Neutrophil (primary cell): ENCODE measurements around the gene FASTKD1.
"Not testable (repeated sequence)": the region's sequence is repeated elsewhere in the genome, so short reads cannot be mapped to it uniquely, and the experiment has no call there.

Source experiments
- H3K27ac ChIP-seq: fragments of 200-600 bp; sonication (generic); 2 replicates; pipeline ENCODE4 v1.5.1; 2016; ENCODE audit warnings: mild to moderate bottlenecking, moderate library complexity
- H3K27me3 ChIP-seq: fragments of 200-600 bp; sonication (generic); 2 replicates; pipeline ENCODE4 v1.6.0; 2016; ENCODE audit warnings: mild to moderate bottlenecking
- H3K36me3 ChIP-seq: fragments of 200-600 bp; sonication (generic); 2 replicates; pipeline ENCODE4 v1.5.1; 2017
- H3K4me1 ChIP-seq, 2 experiments: fragments of 200-600 bp in 1 of 2; sonication (generic) in 1 of 2; 1 replicate in 1 of 2; 2 replicates in 1 of 2; pipeline versions ENCODE4 v1.5.1 to v1.6.1; 2013 to 2016; ENCODE audit warnings: low read depth in 1 of 2, low read length in 1 of 2, mild to moderate bottlenecking in 1 of 2, moderate library complexity in 1 of 2; ENCODE audit not compliant: control insufficient read depth in 1 of 2, insufficient read depth in 1 of 2
- H3K4me3 ChIP-seq, 2 experiments: fragments of 200-600 bp in 1 of 2; sonication (generic) in 1 of 2; 1 replicate in 1 of 2; 2 replicates in 1 of 2; pipeline ENCODE4 v1.5.1; 2013 to 2016; ENCODE audit warnings: low read depth in 1 of 2, low read length in 1 of 2, mild to moderate bottlenecking in 1 of 2, moderate library complexity in 1 of 2
- H3K9me3 ChIP-seq: fragments of 200-600 bp; sonication (generic); 2 replicates; pipeline ENCODE4 v1.5.1; 2016
- CTCF ChIP-seq: fragments of 200-600 bp; sonication (generic); IDR thresholded peaks from 2 replicates; pipeline ENCODE4 v1.5.1; 2016; ENCODE audit warnings: antibody characterized with exemption

Gene FASTKD1

GRCh38 chr2:169520896-169521295 is 52.8 kb downstream of the FASTKD1 start:
- Histone ChIP-seq H3K4me3 (no peak overlapping the region), H3K27me3 (no peaks in the 10 kb centered on the region), H3K36me3 (no peaks in the 10 kb centered on the region), H3K9me3 (no peaks in the 10 kb centered on the region), H3K27ac (no peak overlapping the region), H3K4me1 (no peaks in the 10 kb centered on the region)
- TF ChIP-seq CTCF, result no peak

GRCh38 chr2:169516488-169516995 is 57.1 kb downstream of the FASTKD1 start:
- H3K27me3 ChIP-seq, H3K9me3 ChIP-seq: not testable (repeated sequence)

GRCh38 chr2:169514758-169515157 is 58.9 kb downstream of the FASTKD1 start:
- not testable (repeated sequence) for H3K4me1 ChIP-seq, H3K9me3 ChIP-seq, H3K27me3 ChIP-seq, H3K4me3 ChIP-seq, H3K36me3 ChIP-seq, H3K27ac ChIP-seq

More at GRCh38 chr2:169516488-169516995, 57.1 kb downstream of the FASTKD1 start:
- H3K4me1 ChIP-seq, H3K4me3 ChIP-seq, H3K36me3 ChIP-seq, H3K27ac ChIP-seq: not testable (repeated sequence)

- Histone ChIP-seq H3K4me3 (no peak overlapping the region), H3K4me1 (no peaks in the 10 kb centered on the region), H3K36me3 (no peaks in the 10 kb centered on the region), H3K9me3 (no peaks in the 10 kb centered on the region), H3K27me3 (no peaks in the 10 kb centered on the region), H3K27ac (no peak overlapping the region)
- TF ChIP-seq CTCF, result no peak
Observed at GRCh38 chr2:169513926-169514325, 59.7 kb downstream of the FASTKD1 start.

GRCh38 chr2:169513094-169513493 is 60.6 kb downstream of the FASTKD1 start:
- H3K4me1 ChIP-seq, result no peaks in the 10 kb centered on the region
- no peaks in the 10 kb centered on the region for H3K9me3 ChIP-seq
- no peaks in the 10 kb centered on the region for H3K27me3 ChIP-seq
- no peak overlapping the region for H3K27ac ChIP-seq
- no peaks in the 10 kb centered on the region for H3K36me3 ChIP-seq
- H3K4me3 ChIP-seq, result no peak overlapping the region
- TF ChIP-seq CTCF, result no peak

- Histone ChIP-seq H3K9me3 (no peaks in the 10 kb centered on the region), H3K4me1 (no peaks in the 10 kb centered on the region), H3K27ac (no peak overlapping the region), H3K27me3 (no peaks in the 10 kb centered on the region), H3K36me3 (no peaks in the 10 kb centered on the region), H3K4me3 (no peak overlapping the region)
- no peak for TF ChIP-seq CTCF
Observed at GRCh38 chr2:169512525-169512924, 61.1 kb downstream of the FASTKD1 start.

- no peaks in the 10 kb centered on the region for H3K9me3 ChIP-seq
- H3K27me3 ChIP-seq, result no peaks in the 10 kb centered on the region
- H3K4me3 ChIP-seq, result no peak overlapping the region
- H3K36me3 ChIP-seq, result no peaks in the 10 kb centered on the region
- no peaks in the 10 kb centered on the region for H3K4me1 ChIP-seq
- TF ChIP-seq CTCF, result no peak
- H3K27ac ChIP-seq, result no peak overlapping the region
Observed at GRCh38 chr2:169511818-169512217, 61.8 kb downstream of the FASTKD1 start.
